HepG2 (cell line): ENCODE data around the gene EPHA5.

ENCODE experiments used
- HNRNPUL1 ChIP-seq: fragments of 200-400 bp; formaldehyde crosslinking; IDR thresholded peaks from 2 replicates; pipeline ENCODE4 v1.6.1; 2017; ENCODE audit warnings: low read depth, mild to moderate bottlenecking, low read length, moderate library complexity
- JARID2 ChIP-seq: sonication (generic); formaldehyde crosslinking; IDR thresholded peaks from 2 replicates; pipeline ENCODE4 v1.8.1; 2023; ENCODE audit warnings: missing genetic modification reagents, inconsistent platforms; ENCODE audit not compliant: insufficient replicate concordance
- MAFK ChIP-seq, 2 experiments: IDR thresholded peaks in 1 of 2; conservative IDR thresholded peaks in 1 of 2; 2 replicates each; pipeline ENCODE4 v1.6.1; 2011; ENCODE audit warnings: improper control_type of control experiment in 2 of 2, low read length in 2 of 2
- POLR2A ChIP-seq, 2 experiments: IDR thresholded peaks; 2 replicates each; pipeline ENCODE4 v1.6.1; 2011; ENCODE audit warnings: low read depth in 2 of 2, low read length in 2 of 2, mild to moderate bottlenecking in 1 of 2, moderate library complexity in 1 of 2; ENCODE audit not compliant: insufficient read depth in 1 of 2
- RNF2 ChIP-seq: fragments of 450-650 bp; conservative IDR thresholded peaks from 2 replicates; pipeline ENCODE4 v1.6.1; 2016; ENCODE audit warnings: low read depth
- SRSF4 ChIP-seq: fragments of 200-400 bp; formaldehyde crosslinking; IDR thresholded peaks from one replicate; pipeline ENCODE4 v1.6.1; 2018; ENCODE audit warnings: mild to moderate bottlenecking, low read depth, low read length, moderate library complexity; ENCODE audit not compliant: poor library complexity, severe bottlenecking
- TCF12 ChIP-seq, 2 experiments: fragments of 450-650 bp in 1 of 2; sonication (generic) in 1 of 2; formaldehyde crosslinking in 1 of 2; IDR thresholded peaks; 2 replicates each; pipeline versions ENCODE4 v1.6.1 to v1.8.0; 2017 to 2022; ENCODE audit warnings: antibody characterized with exemption in 1 of 2, mild to moderate bottlenecking in 1 of 2, missing genetic modification reagents in 1 of 2, moderate library complexity in 1 of 2
- ZBTB21 ChIP-seq: sonication (generic); formaldehyde crosslinking; IDR thresholded peaks from 2 replicates; pipeline ENCODE4 v1.4.0; 2020; ENCODE audit warnings: missing genetic modification reagents
- ZNF446 ChIP-seq: sonication (generic); formaldehyde crosslinking; IDR thresholded peaks from 2 replicates; pipeline ENCODE4 v1.5.0; 2020; ENCODE audit warnings: mild to moderate bottlenecking, missing genetic modification reagents
- ZNF616 ChIP-seq: sonication (generic); formaldehyde crosslinking; IDR thresholded peaks from 2 replicates; pipeline ENCODE4 v1.5.0; 2020; ENCODE audit warnings: low read depth, mild to moderate bottlenecking, missing genetic modification reagents
- ZNF790 ChIP-seq: sonication (generic); formaldehyde crosslinking; IDR thresholded peaks from 2 replicates; pipeline ENCODE4 v1.8.0; 2022; ENCODE audit warnings: missing genetic modification reagents, mild to moderate bottlenecking, borderline replicate concordance
- TF ChIP-seq, protein P1 (sequence below): sonication (generic); formaldehyde crosslinking; IDR thresholded peaks from 2 replicates; pipeline ENCODE4 v1.5.1; 2020; ENCODE audit warnings: mild to moderate bottlenecking, missing genetic modification reagents
- TF ChIP-seq, protein P2 (sequence below): sonication (generic); formaldehyde crosslinking; IDR thresholded peaks from 2 replicates; pipeline ENCODE4 v1.5.0; 2020; ENCODE audit warnings: mild to moderate bottlenecking, missing genetic modification reagents, moderate library complexity
- TF ChIP-seq, protein P3 (sequence below): sonication (generic); formaldehyde crosslinking; IDR thresholded peaks from 2 replicates; pipeline ENCODE4 v1.5.0; 2020; ENCODE audit warnings: mild to moderate bottlenecking, missing genetic modification reagents

DNA sequence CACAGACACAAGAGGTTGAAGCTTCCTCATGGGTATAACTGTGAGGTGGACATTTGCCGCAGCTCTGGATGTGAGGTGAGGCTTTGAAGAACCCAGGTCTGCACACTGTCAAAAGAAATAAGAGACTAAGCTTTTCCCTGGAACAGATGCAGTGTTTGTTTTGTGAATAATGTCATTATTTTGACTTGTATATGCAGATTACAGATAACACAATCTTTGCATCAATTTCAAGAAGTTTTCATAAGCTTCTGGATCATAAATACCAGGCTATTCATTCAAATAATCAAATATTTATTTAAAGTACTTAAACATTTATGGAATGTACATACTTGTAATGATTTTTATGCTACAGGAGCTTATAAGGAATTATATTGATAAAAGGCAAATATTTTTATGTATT, 174.8 kb downstream of the EPHA5 start:
- TF ChIP-seq ZNF616 (no peak), ZNF446 (CRISPR knock-in tag) (no peak), MAFK (conservative IDR thresholded peaks at IDR 0.05 in 1 of 2, IDR thresholded peaks at IDR 0.05 in 1 of 2; ENCODE audit: low read length in 2 of 2) (no peak), HNRNPUL1 (no peak), ZBTB21 (no peak), TCF12 (IDR thresholded peaks at IDR 0.05) (no peak), TCF12 (CRISPR knock-in tag; IDR thresholded peaks at IDR 0.05) (no peak), POLR2A (IDR thresholded peaks at IDR 0.05; ENCODE audit: insufficient read depth in 1 of 2, low read depth in 2 of 2, low read length in 2 of 2) (no peak), SRSF4 (no peak), RNF2 (no peak), JARID2 (no peak), ZNF790 (CRISPR knock-in tag) (no peak)
- TF ChIP-seq, protein P1, sequence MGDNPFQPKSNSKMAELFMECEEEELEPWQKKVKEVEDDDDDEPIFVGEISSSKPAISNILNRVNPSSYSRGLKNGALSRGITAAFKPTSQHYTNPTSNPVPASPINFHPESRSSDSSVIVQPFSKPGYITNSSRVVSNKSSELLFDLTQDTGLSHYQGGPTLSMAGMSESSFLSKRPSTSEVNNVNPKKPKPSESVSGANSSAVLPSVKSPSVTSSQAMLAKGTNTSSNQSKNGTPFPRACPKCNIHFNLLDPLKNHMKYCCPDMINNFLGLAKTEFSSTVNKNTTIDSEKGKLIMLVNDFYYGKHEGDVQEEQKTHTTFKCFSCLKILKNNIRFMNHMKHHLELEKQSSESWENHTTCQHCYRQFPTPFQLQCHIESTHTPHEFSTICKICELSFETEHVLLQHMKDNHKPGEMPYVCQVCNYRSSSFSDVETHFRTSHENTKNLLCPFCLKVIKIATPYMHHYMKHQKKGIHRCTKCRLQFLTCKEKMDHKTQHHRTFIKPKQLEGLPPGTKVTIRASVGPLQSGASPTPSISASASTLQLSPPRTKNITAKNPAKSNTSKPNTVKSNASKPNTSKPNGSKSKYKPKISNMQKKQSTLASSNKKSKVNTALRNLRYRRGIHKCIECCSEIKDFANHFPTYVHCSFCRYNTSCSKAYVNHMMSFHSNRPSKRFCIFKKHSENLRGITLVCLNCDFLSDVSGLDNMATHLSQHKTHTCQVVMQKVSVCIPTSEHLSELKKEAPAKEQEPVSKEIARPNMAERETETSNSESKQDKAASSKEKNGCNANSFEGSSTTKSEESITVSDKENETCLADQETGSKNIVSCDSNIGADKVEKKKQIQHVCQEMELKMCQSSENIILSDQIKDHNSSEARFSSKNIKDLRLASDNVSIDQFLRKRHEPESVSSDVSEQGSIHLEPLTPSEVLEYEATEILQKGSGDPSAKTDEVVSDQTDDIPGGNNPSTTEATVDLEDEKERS: no peak
- TF ChIP-seq, protein P2, sequence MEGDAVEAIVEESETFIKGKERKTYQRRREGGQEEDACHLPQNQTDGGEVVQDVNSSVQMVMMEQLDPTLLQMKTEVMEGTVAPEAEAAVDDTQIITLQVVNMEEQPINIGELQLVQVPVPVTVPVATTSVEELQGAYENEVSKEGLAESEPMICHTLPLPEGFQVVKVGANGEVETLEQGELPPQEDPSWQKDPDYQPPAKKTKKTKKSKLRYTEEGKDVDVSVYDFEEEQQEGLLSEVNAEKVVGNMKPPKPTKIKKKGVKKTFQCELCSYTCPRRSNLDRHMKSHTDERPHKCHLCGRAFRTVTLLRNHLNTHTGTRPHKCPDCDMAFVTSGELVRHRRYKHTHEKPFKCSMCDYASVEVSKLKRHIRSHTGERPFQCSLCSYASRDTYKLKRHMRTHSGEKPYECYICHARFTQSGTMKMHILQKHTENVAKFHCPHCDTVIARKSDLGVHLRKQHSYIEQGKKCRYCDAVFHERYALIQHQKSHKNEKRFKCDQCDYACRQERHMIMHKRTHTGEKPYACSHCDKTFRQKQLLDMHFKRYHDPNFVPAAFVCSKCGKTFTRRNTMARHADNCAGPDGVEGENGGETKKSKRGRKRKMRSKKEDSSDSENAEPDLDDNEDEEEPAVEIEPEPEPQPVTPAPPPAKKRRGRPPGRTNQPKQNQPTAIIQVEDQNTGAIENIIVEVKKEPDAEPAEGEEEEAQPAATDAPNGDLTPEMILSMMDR: no peak
- TF ChIP-seq, protein P3, sequence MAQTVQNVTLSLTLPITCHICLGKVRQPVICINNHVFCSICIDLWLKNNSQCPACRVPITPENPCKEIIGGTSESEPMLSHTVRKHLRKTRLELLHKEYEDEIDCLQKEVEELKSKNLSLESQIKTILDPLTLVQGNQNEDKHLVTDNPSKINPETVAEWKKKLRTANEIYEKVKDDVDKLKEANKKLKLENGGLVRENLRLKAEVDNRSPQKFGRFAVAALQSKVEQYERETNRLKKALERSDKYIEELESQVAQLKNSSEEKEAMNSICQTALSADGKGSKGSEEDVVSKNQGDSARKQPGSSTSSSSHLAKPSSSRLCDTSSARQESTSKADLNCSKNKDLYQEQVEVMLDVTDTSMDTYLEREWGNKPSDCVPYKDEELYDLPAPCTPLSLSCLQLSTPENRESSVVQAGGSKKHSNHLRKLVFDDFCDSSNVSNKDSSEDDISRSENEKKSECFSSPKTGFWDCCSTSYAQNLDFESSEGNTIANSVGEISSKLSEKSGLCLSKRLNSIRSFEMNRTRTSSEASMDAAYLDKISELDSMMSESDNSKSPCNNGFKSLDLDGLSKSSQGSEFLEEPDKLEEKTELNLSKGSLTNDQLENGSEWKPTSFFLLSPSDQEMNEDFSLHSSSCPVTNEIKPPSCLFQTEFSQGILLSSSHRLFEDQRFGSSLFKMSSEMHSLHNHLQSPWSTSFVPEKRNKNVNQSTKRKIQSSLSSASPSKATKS (CRISPR knock-in tag): no peak
